Spleen (tissue), 11 donors: Measurements from ENCODE around the gene KCNJ5. TPM values are rescaled to one million over a fixed set of nuclear protein-coding genes. Genes with fewer than 3 reads are reported as not detected.

Source experiments
- DNase-seq: peaks from one replicate; pipeline ENCODE4 v3.0.0-alpha.2; 2020
- H3K27ac ChIP-seq, 8 donors: fragments of 200-600 bp; sonication (generic) in 7 of 8; 1 replicate in 4 of 8; 2 replicates in 4 of 8; pipeline versions ENCODE4 v1.5.0 to v1.8.0; 2016 to 2021; ENCODE audit warnings: inconsistent platforms in 4 of 8, mild to moderate bottlenecking in 4 of 8, moderate library complexity in 1 of 8
- H3K27me3 ChIP-seq, 7 donors: fragments of 200-600 bp; sonication (generic) in 6 of 7; replicated peaks in 1 of 7; 1 replicate in 4 of 7; 2 replicates in 3 of 7; pipeline versions ENCODE4 v1.5.0 to v1.8.0; 2016 to 2021; ENCODE audit warnings: inconsistent platforms in 3 of 7, mild to moderate bottlenecking in 1 of 7
- H3K36me3 ChIP-seq, 6 donors: fragments of 200-600 bp; sonication (generic) in 5 of 6; 1 replicate in 4 of 6; 2 replicates in 2 of 6; pipeline versions ENCODE4 v1.5.0 to v1.8.0; 2016 to 2021; ENCODE audit warnings: inconsistent platforms in 2 of 6
- H3K4me1 ChIP-seq, 6 donors: fragments of 200-600 bp; sonication (generic) in 5 of 6; 1 replicate in 3 of 6; 2 replicates in 3 of 6; pipeline versions ENCODE4 v1.5.0 to v1.8.0; 2016 to 2021; ENCODE audit warnings: inconsistent platforms in 3 of 6
- H3K4me3 ChIP-seq, 8 donors: fragments of 200-600 bp; sonication (generic) in 7 of 8; 1 replicate in 4 of 8; 2 replicates in 4 of 8; pipeline versions ENCODE4 v1.5.0 to v1.8.0; 2016 to 2021; ENCODE audit warnings: inconsistent platforms in 4 of 8, mild to moderate bottlenecking in 4 of 8, moderate library complexity in 2 of 8
- H3K9me3 ChIP-seq, 8 donors: fragments of 200-600 bp; sonication (generic) in 7 of 8; 1 replicate in 4 of 8; 2 replicates in 4 of 8; pipeline versions ENCODE4 v1.5.0 to v1.8.0; 2016 to 2021; ENCODE audit warnings: inconsistent platforms in 4 of 8
- CTCF ChIP-seq, 11 experiments: fragments of 200-600 bp in 7 of 11; fragments of 450-650 bp in 4 of 11; sonication (generic) in 4 of 11; IDR thresholded peaks in 8 of 11; conservative IDR thresholded peaks in 3 of 11; 1 replicate in 7 of 11; 2 replicates in 4 of 11; pipeline versions ENCODE4 v1.4.0 to v1.8.0; 2016 to 2021; ENCODE audit warnings: antibody characterized with exemption in 11 of 11, inconsistent platforms in 4 of 11, mild to moderate bottlenecking in 1 of 11
- POLR2A ChIP-seq, 3 donors: fragments of 450-650 bp; IDR thresholded peaks; one replicate each; pipeline ENCODE4 v1.5.1; 2017; ENCODE audit warnings: antibody characterized with exemption in 3 of 3, mild to moderate bottlenecking in 1 of 3
- POLR2AphosphoS5 ChIP-seq, 3 donors: sonication (generic); formaldehyde crosslinking; IDR thresholded peaks; one replicate each; pipeline ENCODE4 v1.5.1; 2017; ENCODE audit warnings: antibody characterized with exemption in 3 of 3
- WGBS, 5 donors: extraction: QIAGEN DNeasy Blood & Tissue Kit in 3 of 5; methylation state at CpG; one replicate each; pipeline versions ENCODE4 v1.1.5 to v1.1.7; 2013 to 2018; 5-methylcytosine and 5-hydroxymethylcytosine counted together
- intact Hi-C: fragments of 100-400 bp; cut with DNase I; formaldehyde crosslinking; loops from one replicate; pipeline ENCODE4 v1.15.0; 2023; ENCODE audit warnings: low total_unique reads
- polyA plus RNA-seq, 3 donors: library from polyadenylated mRNA; stranded (reverse); fragments of 200-250 nt; gene quantifications; one replicate each; pipeline ENCODE4 v1.2.1, GENCODE V29; 2013
- total RNA-seq, 7 donors: library from RNA; depleted of rRNA in 3 of 7; stranded (reverse); fragments of >200 nt in 3 of 7; fragmentation: NEBNext Ultra II Directional in 4 of 7; extraction: Animal tissue kit (Norgen Biotek cat#: 25700) in 4 of 7; gene quantifications; one replicate each; pipeline versions ENCODE4 v1.1.0 to v1.2.1, GENCODE V29; 2016 to 2021
- donor health status: healthy with polysubstance abuse.
- donor health status: DM: no; HTN: no; CAD: no; lungs with moderate emphysema.
- donor health status: DM: no; HTN: no; CAD: no.
- donor health status: Bipolar disorder and iron deficiency.
- donor health status: healthy.
- donor health status: DM: no; HTN: no; CAD: no.
- donor health status: DM: yes; HTN: yes; CAD: no.

KCNJ5 gene
- total and polyA plus RNA-seq, 10 donors, result 0.42 to 45.4 (median 12.0) TPM

- Histone ChIP-seq H3K27me3 (peaks cover 0 to 42% (median 7%) of the 10 kb centered on the region in 7 donors), H3K27ac (no peak overlapping the region), H3K9me3 (no peaks in the 10 kb centered on the region), H3K36me3 (peaks cover 0 to 8% (median 0%) of the 10 kb centered on the region in 6 donors), H3K4me1 (peaks cover 17 to 75% (median 39%) of the 10 kb centered on the region in 6 donors), H3K4me3 (no peak overlapping the region)
- TF ChIP-seq POLR2AphosphoS5 (IDR thresholded peaks at IDR 0.05) (no peak), CTCF (IDR thresholded peaks at IDR 0.05 in 8 of 11, conservative IDR thresholded peaks at IDR 0.05 in 3 of 11) (no peak), POLR2A (IDR thresholded peaks at IDR 0.05) (no peak)
- 48 to 83% (median 67%) methylated on average over 4 of the region's 4 CpGs for WGBS, 5 donors
- no peak for DNase-seq
- intact Hi-C loops, result no loop called here
These were observed 9.3 kb downstream of the KCNJ5 start for GRCh38 chr11:128900468-128900867.

- DNase-seq, result no peak
- H3K27ac ChIP-seq, result no peak overlapping the region
- H3K27me3 ChIP-seq, result peaks cover 0 to 48% (median 7%) of the 10 kb centered on the region in 7 donors
- no peak overlapping the region for H3K4me3 ChIP-seq
- TF ChIP-seq POLR2A (IDR thresholded peaks at IDR 0.05), result no peak
- TF ChIP-seq POLR2AphosphoS5 (IDR thresholded peaks at IDR 0.05), result no peak
- TF ChIP-seq CTCF (IDR thresholded peaks at IDR 0.05 in 8 of 11, conservative IDR thresholded peaks at IDR 0.05 in 3 of 11), result no peak
- WGBS, 5 donors, result 85 to 91% (median 87%) methylated on average over 26 to 29 of the region's 29 CpGs
- peaks cover 0 to 8% (median 0%) of the 10 kb centered on the region in 6 donors for H3K36me3 ChIP-seq
- no peaks in the 10 kb centered on the region for H3K9me3 ChIP-seq
- peaks cover 21 to 80% (median 47%) of the 10 kb centered on the region in 6 donors for H3K4me1 ChIP-seq
- intact Hi-C loops, result no loop called here
These were observed 10.7 kb downstream of the KCNJ5 start for GRCh38 chr11:128901653-128902514.

- TF ChIP-seq POLR2A (IDR thresholded peaks at IDR 0.05) (no peak), POLR2AphosphoS5 (IDR thresholded peaks at IDR 0.05) (no peak)
- H3K4me3 ChIP-seq, result no peak overlapping the region
- intact Hi-C loops, result no loop called here
- peaks cover 21 to 83% (median 50%) of the 10 kb centered on the region in 6 donors for H3K4me1 ChIP-seq
- no peaks in the 10 kb centered on the region for H3K9me3 ChIP-seq
- H3K36me3 ChIP-seq, result peaks cover 0 to 8% (median 0%) of the 10 kb centered on the region in 6 donors
- 91 to 94% (median 93%) methylated on average over 9 to 10 of the region's 10 CpGs for WGBS, 5 donors
- H3K27me3 ChIP-seq, result peaks cover 0 to 55% (median 7%) of the 10 kb centered on the region in 7 donors
- no peak for DNase-seq
- H3K27ac ChIP-seq, result no peak overlapping the region
These were observed 11.4 kb downstream of the KCNJ5 start for GRCh38 chr11:128902515-128903066.

- intact Hi-C loops, result no loop called here
- peaks cover 0 to 8% (median 0%) of the 10 kb centered on the region in 6 donors for H3K36me3 ChIP-seq
- H3K27me3 ChIP-seq, result peaks cover 0 to 61% (median 7%) of the 10 kb centered on the region in 7 donors
- peaks cover 26 to 83% (median 53%) of the 10 kb centered on the region in 6 donors for H3K4me1 ChIP-seq
- H3K9me3 ChIP-seq, result no peaks in the 10 kb centered on the region
- no peak for TF ChIP-seq POLR2A (IDR thresholded peaks at IDR 0.05)
- TF ChIP-seq CTCF (IDR thresholded peaks at IDR 0.05 in 8 of 11, conservative IDR thresholded peaks at IDR 0.05 in 3 of 11), result no peak
- peak in 2 of 3 donors; percentile 37 to 56 for TF ChIP-seq POLR2AphosphoS5 (IDR thresholded peaks at IDR 0.05)
- no peak for DNase-seq
- H3K4me3 ChIP-seq, result no peak overlapping the region
- 45 to 58% (median 50%) methylated on average over 17 of the region's 17 CpGs for WGBS, 5 donors
- peak overlapping the region in 1 of 8 donors; percentile 24 for H3K27ac ChIP-seq
These were observed 12.3 kb downstream of the KCNJ5 start for GRCh38 chr11:128903248-128904061.
